HL-60 (cell line): ENCODE results near the gene CLIC1.
A peak's percentile ranks its signal among the peaks of the same experiment; 100 is the strongest.

Experiments used
- DNase-seq, 2 experiments: peaks; one replicate each; pipeline ENCODE4 v3.0.0-alpha.2; 2010 to 2020; ENCODE audit warnings: low read depth in 1 of 2, low spot score in 1 of 2
- H3K27ac ChIP-seq: fragments of 250-450 bp; sonication (Bioruptor Pico); replicated peaks from 2 replicates; pipeline ENCODE4 v1.5.1; 2020; ENCODE audit warnings: mild to moderate bottlenecking, moderate library complexity
- H3K27me3 ChIP-seq: fragments of 250-450 bp; sonication (Bioruptor Pico); 2 replicates; pipeline ENCODE4 v1.5.1; 2021; ENCODE audit warnings: mild to moderate bottlenecking, moderate library complexity; ENCODE audit not compliant: insufficient read depth, poor library complexity, severe bottlenecking
- H3K4me3 ChIP-seq: replicated peaks from 2 replicates; pipeline ENCODE4 v1.5.1; 2011; ENCODE audit warnings: mild to moderate bottlenecking, control low read depth, low read length; ENCODE audit not compliant: insufficient read depth
- GABPA ChIP-seq: IDR thresholded peaks from 2 replicates; pipeline ENCODE4 v1.6.1; 2012; ENCODE audit warnings: low read depth
- POLR2AphosphoS5 ChIP-seq: IDR thresholded peaks from 2 replicates; pipeline ENCODE4 v1.6.1; 2012; ENCODE audit warnings: low read depth
- SPI1 ChIP-seq: IDR thresholded peaks from 2 replicates; pipeline ENCODE4 v1.6.1; 2012; ENCODE audit warnings: low read depth, mild to moderate bottlenecking, borderline replicate concordance
- microRNA-seq: library from miRNA; unstranded; fragments of <30 nt; microRNA quantifications from one replicate; pipeline ENCODE4, GENCODE V29; 2018
- TF ChIP-seq, protein P1 (sequence below): IDR thresholded peaks from 2 replicates; pipeline ENCODE4 v1.6.1; 2012; ENCODE audit warnings: low read depth; ENCODE audit not compliant: insufficient replicate concordance
- TF ChIP-seq, protein P2 (sequence below): IDR thresholded peaks from one replicate; pipeline ENCODE4 v1.5.1; 2011; ENCODE audit warnings: low read length, control low read depth, inconsistent platforms; ENCODE audit not compliant: insufficient read depth

The CLIC1 gene

DNA sequence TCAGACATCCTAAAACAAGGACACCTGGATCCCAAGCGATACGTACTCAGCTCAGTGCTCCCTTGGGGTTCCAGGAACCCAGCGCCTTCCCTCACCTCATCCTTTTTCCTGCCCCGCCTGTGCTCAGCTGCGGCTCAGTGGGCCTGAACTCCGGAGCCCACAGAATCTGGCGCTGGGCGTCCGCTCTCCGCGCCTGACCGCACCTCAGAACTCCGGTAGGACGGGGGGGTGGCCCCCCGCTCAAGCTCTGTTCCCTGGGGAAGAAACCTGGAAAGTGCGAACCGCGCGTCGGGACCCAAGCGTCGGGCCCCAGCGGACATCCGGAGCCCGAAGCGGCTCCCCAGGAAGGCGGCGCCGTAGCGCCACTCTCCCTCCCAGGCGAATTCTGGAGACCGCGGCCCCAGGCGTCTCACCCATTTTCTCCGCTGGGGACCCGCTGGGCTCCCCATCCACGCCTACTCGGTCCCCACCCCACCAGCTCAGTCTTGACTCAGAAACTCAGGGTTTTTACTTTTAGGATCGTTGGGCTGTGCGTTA lies 55.1 kb downstream of the CLIC1 start:
- peak overlapping the region; percentile 43 for H3K4me3 ChIP-seq
- DNase-seq: peak; percentile 35 to 61
- H3K27me3 ChIP-seq: no peaks in the 10 kb centered on the region
- TF ChIP-seq, protein P1, sequence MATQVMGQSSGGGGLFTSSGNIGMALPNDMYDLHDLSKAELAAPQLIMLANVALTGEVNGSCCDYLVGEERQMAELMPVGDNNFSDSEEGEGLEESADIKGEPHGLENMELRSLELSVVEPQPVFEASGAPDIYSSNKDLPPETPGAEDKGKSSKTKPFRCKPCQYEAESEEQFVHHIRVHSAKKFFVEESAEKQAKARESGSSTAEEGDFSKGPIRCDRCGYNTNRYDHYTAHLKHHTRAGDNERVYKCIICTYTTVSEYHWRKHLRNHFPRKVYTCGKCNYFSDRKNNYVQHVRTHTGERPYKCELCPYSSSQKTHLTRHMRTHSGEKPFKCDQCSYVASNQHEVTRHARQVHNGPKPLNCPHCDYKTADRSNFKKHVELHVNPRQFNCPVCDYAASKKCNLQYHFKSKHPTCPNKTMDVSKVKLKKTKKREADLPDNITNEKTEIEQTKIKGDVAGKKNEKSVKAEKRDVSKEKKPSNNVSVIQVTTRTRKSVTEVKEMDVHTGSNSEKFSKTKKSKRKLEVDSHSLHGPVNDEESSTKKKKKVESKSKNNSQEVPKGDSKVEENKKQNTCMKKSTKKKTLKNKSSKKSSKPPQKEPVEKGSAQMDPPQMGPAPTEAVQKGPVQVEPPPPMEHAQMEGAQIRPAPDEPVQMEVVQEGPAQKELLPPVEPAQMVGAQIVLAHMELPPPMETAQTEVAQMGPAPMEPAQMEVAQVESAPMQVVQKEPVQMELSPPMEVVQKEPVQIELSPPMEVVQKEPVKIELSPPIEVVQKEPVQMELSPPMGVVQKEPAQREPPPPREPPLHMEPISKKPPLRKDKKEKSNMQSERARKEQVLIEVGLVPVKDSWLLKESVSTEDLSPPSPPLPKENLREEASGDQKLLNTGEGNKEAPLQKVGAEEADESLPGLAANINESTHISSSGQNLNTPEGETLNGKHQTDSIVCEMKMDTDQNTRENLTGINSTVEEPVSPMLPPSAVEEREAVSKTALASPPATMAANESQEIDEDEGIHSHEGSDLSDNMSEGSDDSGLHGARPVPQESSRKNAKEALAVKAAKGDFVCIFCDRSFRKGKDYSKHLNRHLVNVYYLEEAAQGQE: no peak
- no peak for TF ChIP-seq GABPA
- TF ChIP-seq SPI1: no peak
- TF ChIP-seq, protein P2, sequence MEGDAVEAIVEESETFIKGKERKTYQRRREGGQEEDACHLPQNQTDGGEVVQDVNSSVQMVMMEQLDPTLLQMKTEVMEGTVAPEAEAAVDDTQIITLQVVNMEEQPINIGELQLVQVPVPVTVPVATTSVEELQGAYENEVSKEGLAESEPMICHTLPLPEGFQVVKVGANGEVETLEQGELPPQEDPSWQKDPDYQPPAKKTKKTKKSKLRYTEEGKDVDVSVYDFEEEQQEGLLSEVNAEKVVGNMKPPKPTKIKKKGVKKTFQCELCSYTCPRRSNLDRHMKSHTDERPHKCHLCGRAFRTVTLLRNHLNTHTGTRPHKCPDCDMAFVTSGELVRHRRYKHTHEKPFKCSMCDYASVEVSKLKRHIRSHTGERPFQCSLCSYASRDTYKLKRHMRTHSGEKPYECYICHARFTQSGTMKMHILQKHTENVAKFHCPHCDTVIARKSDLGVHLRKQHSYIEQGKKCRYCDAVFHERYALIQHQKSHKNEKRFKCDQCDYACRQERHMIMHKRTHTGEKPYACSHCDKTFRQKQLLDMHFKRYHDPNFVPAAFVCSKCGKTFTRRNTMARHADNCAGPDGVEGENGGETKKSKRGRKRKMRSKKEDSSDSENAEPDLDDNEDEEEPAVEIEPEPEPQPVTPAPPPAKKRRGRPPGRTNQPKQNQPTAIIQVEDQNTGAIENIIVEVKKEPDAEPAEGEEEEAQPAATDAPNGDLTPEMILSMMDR: no peak
- TF ChIP-seq POLR2AphosphoS5: no peak
- peak overlapping the region; percentile 29; the same call in 1 of the 2 replicates for H3K27ac ChIP-seq

Small RNA genes within 50 kb of the gene (microRNA-seq; reads per million reads assigned to microRNA genes)
- 2.4 reads per million for gene MIR4646
